Fibroblast of lung (primary cell): ENCODE results near the gene KIF4B.

Experiments
- EZH2 ChIP-seq: IDR thresholded peaks from 2 replicates; pipeline ENCODE4 v1.5.1; 2012; ENCODE audit warnings: low read length, control low read depth, mild to moderate bottlenecking; ENCODE audit errors: missing control alignments
- TF ChIP-seq, protein P1 (sequence below), 2 donors: IDR thresholded peaks in 1 of 2; conservative IDR thresholded peaks in 1 of 2; 1 replicate in 1 of 2; 2 replicates in 1 of 2; pipeline ENCODE4 v1.5.1; 2011 to 2012; ENCODE audit warnings: low read length in 2 of 2, control low read depth in 1 of 2, inconsistent platforms in 1 of 2, low read depth in 1 of 2, mild to moderate bottlenecking in 1 of 2

DNA sequence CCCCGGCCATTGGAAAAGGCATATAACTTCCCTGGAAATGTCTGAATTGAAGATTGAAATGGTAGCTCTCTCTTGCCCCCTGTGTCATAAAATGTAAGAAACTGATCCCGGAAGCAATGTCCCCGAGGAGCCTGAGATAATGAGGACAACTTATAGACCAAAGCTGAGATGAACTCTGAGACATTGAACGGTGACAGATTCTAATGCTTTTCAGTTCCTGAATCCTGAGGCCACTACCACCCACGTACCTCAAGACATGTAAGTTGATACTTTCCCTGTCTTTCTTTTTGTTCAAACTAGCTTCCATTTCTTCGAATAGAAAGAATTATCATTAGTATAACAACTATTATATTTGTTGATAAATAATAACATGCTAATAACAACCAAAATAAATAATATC is 51.0 kb downstream of the KIF4B start:
- no peak for TF ChIP-seq EZH2
- TF ChIP-seq, protein P1, sequence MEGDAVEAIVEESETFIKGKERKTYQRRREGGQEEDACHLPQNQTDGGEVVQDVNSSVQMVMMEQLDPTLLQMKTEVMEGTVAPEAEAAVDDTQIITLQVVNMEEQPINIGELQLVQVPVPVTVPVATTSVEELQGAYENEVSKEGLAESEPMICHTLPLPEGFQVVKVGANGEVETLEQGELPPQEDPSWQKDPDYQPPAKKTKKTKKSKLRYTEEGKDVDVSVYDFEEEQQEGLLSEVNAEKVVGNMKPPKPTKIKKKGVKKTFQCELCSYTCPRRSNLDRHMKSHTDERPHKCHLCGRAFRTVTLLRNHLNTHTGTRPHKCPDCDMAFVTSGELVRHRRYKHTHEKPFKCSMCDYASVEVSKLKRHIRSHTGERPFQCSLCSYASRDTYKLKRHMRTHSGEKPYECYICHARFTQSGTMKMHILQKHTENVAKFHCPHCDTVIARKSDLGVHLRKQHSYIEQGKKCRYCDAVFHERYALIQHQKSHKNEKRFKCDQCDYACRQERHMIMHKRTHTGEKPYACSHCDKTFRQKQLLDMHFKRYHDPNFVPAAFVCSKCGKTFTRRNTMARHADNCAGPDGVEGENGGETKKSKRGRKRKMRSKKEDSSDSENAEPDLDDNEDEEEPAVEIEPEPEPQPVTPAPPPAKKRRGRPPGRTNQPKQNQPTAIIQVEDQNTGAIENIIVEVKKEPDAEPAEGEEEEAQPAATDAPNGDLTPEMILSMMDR (conservative IDR thresholded peaks at IDR 0.05 in 1 of 2, IDR thresholded peaks at IDR 0.05 in 1 of 2; ENCODE audit: low read depth in 1 of 2, low read length in 2 of 2): no peak
